HepG2 (cell line): ENCODE data around the gene COX4I2. TPM values are rescaled to one million over a fixed set of nuclear protein-coding genes. Genes with fewer than 3 reads are reported as not detected.

Experiments used
- AKNA ChIP-seq: sonication (generic); formaldehyde crosslinking; IDR thresholded peaks from 2 replicates; pipeline ENCODE4 v1.4.0; 2020; ENCODE audit warnings: missing genetic modification reagents, borderline replicate concordance
- ATRX ChIP-seq: sonication (generic); formaldehyde crosslinking; IDR thresholded peaks from 2 replicates; pipeline ENCODE4 v1.4.0; 2020; ENCODE audit warnings: missing genetic modification reagents, borderline replicate concordance
- FOSL2 ChIP-seq: sonication (generic); formaldehyde crosslinking; IDR thresholded peaks from 2 replicates; pipeline ENCODE4 v1.4.0; 2020; ENCODE audit warnings: missing genetic modification reagents
- HMG20B ChIP-seq: conservative IDR thresholded peaks from 2 replicates; pipeline ENCODE4 v1.6.1; 2016; ENCODE audit warnings: missing genetic modification reagents, missing compliant biosample characterization
- HMGXB3 ChIP-seq: sonication (generic); formaldehyde crosslinking; IDR thresholded peaks from 2 replicates; pipeline ENCODE4 v1.4.0; 2020; ENCODE audit warnings: missing genetic modification reagents, borderline replicate concordance
- IRX3 ChIP-seq: sonication (generic); formaldehyde crosslinking; IDR thresholded peaks from 2 replicates; pipeline ENCODE4 v1.8.1; 2023; ENCODE audit warnings: mild to moderate bottlenecking, low read depth, missing genetic modification reagents, borderline replicate concordance
- LBX2 ChIP-seq: sonication (generic); formaldehyde crosslinking; IDR thresholded peaks from 2 replicates; pipeline ENCODE4 v1.5.0; 2020; ENCODE audit warnings: missing genetic modification reagents, mild to moderate bottlenecking, borderline replicate concordance
- MAF1 ChIP-seq: sonication (generic); formaldehyde crosslinking; IDR thresholded peaks from 2 replicates; pipeline ENCODE4 v1.5.0; 2020; ENCODE audit warnings: missing genetic modification reagents, borderline replicate concordance
- MBD4 ChIP-seq: IDR thresholded peaks from 2 replicates; pipeline ENCODE4 v1.6.1; 2012; ENCODE audit warnings: low read length, inconsistent platforms, borderline replicate concordance
- MIXL1 ChIP-seq: IDR thresholded peaks from 2 replicates; pipeline ENCODE4 v1.6.1; 2016
- NFYB ChIP-seq: sonication (generic); formaldehyde crosslinking; IDR thresholded peaks from 2 replicates; pipeline ENCODE4 v1.4.0; 2020; ENCODE audit warnings: missing genetic modification reagents
- PHF21A ChIP-seq: sonication (generic); formaldehyde crosslinking; IDR thresholded peaks from 2 replicates; pipeline ENCODE4 v1.5.0; 2020; ENCODE audit warnings: mild to moderate bottlenecking, missing genetic modification reagents
- POLR2G ChIP-seq: fragments of 200-400 bp; formaldehyde crosslinking; IDR thresholded peaks from 2 replicates; pipeline ENCODE4 v1.6.1; 2018; ENCODE audit warnings: mild to moderate bottlenecking, low read depth, low read length, moderate library complexity
- PRMT3 ChIP-seq: sonication (generic); formaldehyde crosslinking; IDR thresholded peaks from 2 replicates; pipeline ENCODE4 v1.8.1; 2022; ENCODE audit warnings: low read depth, mild to moderate bottlenecking, moderate library complexity, missing genetic modification reagents, borderline replicate concordance
- SMAD9 ChIP-seq: sonication (generic); formaldehyde crosslinking; IDR thresholded peaks from 2 replicates; pipeline ENCODE4 v1.5.1; 2020; ENCODE audit warnings: mild to moderate bottlenecking, missing genetic modification reagents
- U2AF2 ChIP-seq: fragments of 200-400 bp; formaldehyde crosslinking; IDR thresholded peaks from 2 replicates; pipeline ENCODE4 v1.6.1; 2017; ENCODE audit warnings: low read depth, mild to moderate bottlenecking, low read length
- ZNF136 ChIP-seq: sonication (generic); formaldehyde crosslinking; IDR thresholded peaks from 2 replicates; pipeline ENCODE4 v1.8.1; 2022; ENCODE audit warnings: low read depth, mild to moderate bottlenecking, moderate library complexity, missing genetic modification reagents
- ZNF3 ChIP-seq: IDR thresholded peaks from 2 replicates; pipeline ENCODE4 v1.7.0; 2017; ENCODE audit warnings: inconsistent platforms
- ZNF746 ChIP-seq: sonication (generic); formaldehyde crosslinking; IDR thresholded peaks from 2 replicates; pipeline ENCODE4 v1.8.0; 2022; ENCODE audit warnings: mild to moderate bottlenecking, missing genetic modification reagents
- ZNF781 ChIP-seq: sonication (generic); formaldehyde crosslinking; IDR thresholded peaks from 2 replicates; pipeline ENCODE4 v1.5.1; 2020; ENCODE audit warnings: borderline replicate concordance, mild to moderate bottlenecking, missing genetic modification reagents; ENCODE audit errors: not compliant biosample characterization
- ZSCAN22 ChIP-seq: sonication (generic); formaldehyde crosslinking; IDR thresholded peaks from 2 replicates; pipeline ENCODE4 v1.4.0; 2020; ENCODE audit warnings: mild to moderate bottlenecking, missing genetic modification reagents
- polyA plus RNA-seq, 8 experiments: library from polyadenylated mRNA; depleted of rRNA in 3 of 8; stranded (reverse) in 7 of 8; unstranded in 1 of 8; fragments of >200 nt; fragmentation: Illumina TruSeq in 4 of 8; extraction: Trizol in 4 of 8; gene quantifications; 2 replicates each; pipeline versions ENCODE4 v1.2.1 to v1.2.3, GENCODE V29; 2011 to 2016; ENCODE audit warnings: low read depth in 4 of 8, missing spikeins in 1 of 8, mixed read lengths in 1 of 8; ENCODE audit not compliant: insufficient read depth in 1 of 8
- total RNA-seq, 5 experiments: library from RNA; depleted of rRNA; stranded (reverse); fragments of >200 nt; fragmentation: Illumina TruSeq; extraction: Trizol; gene quantifications; 2 replicates each; pipeline ENCODE4 v1.2.3, GENCODE V29; 2016; ENCODE audit warnings: low read depth in 1 of 5

Gene COX4I2
- total and polyA plus RNA-seq, 2 of the 13 experiments (the other 11 are each of a cell fraction or from before 2014, with no cell fraction given) = 1.1 TPM; not detected in 1

DNA sequence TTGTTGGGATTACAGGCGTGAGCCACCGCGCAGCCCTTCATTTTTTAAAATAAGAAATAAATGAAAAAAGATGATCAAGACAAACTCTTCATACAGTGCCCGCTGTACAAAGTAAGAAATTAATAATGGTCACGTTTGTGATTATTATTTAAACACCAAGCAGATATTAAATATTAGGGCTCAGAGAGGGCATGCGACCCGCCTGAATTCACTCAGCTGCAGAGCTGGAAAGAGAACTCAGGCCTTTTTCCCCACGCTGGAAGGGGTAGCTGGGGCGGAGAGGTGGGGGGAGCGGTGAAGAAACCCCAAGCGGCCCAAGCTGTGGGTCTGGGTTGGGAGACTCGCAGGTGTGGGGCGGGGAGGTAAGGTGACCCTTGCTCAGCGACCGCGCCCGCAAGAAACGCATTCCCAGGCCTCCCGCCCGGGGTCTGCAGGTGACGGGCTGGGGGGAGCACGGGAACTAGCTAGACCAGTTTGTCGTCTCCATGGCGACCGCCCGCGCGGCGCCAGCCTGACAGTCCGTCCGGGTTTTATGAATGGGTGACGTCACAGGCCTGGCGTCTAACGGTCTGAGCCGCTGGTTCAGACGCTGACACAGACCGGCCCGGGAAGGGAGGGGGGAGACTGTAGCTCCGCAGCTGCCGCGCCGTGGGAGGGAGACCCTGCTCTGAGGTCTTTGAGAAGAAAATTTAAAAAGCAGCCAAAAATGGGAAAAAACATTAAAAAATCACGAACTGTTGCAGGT lies 33.7 kb upstream of the COX4I2 start (continued):
- no peak; the same call in 1 of the 2 replicates for TF ChIP-seq HMGXB3 (CRISPR knock-in tag)
- TF ChIP-seq PHF21A = peak; percentile 99
- TF ChIP-seq NFYB (CRISPR knock-in tag) = peak; percentile 64
- peak; percentile 94; the same call in 1 of the 2 replicates for TF ChIP-seq U2AF2
- peak; percentile 90; the same call in 1 of the 2 replicates for TF ChIP-seq LBX2 (CRISPR knock-in tag)
- TF ChIP-seq MAF1 (CRISPR knock-in tag) = peak; percentile 82
- no peak for TF ChIP-seq ZNF3 (CRISPR knock-in tag)
- no peak for TF ChIP-seq PRMT3
- no peak for TF ChIP-seq ATRX
- no peak for TF ChIP-seq IRX3
- no peak for TF ChIP-seq ZSCAN22 (CRISPR knock-in tag)
- peak; percentile 88; the same call in 1 of the 2 replicates for TF ChIP-seq AKNA
- peak; percentile 92 for TF ChIP-seq HMG20B (CRISPR knock-in tag)
- peak; percentile 45 for TF ChIP-seq ZNF781 (CRISPR knock-in tag)
- peak; percentile 86; the same call in 1 of the 2 replicates for TF ChIP-seq MIXL1
- peak; percentile 62; the same call in 1 of the 2 replicates for TF ChIP-seq ZNF136
- TF ChIP-seq ZNF746 = peak; percentile 96
- peak; percentile 85 for TF ChIP-seq POLR2G
- peak; percentile 92 for TF ChIP-seq FOSL2 (CRISPR knock-in tag)
- TF ChIP-seq MBD4 = no peak
- no peak for TF ChIP-seq SMAD9
